IMR-90 (cell line): ENCODE measurements around the gene PRKCB. TPM values are rescaled to one million over a fixed set of nuclear protein-coding genes. Genes with fewer than 3 reads are reported as not detected.

ENCODE experiments used
- ATAC-seq: fragments of 200-7000 bp; cut with Tn5 transposase; 2 replicates; pipeline ENCODE4 v1.9.1; 2020; ENCODE audit warnings: low read depth, mild to moderate bottlenecking, moderate library complexity
- BruUV-seq: library from RNA; stranded (reverse); fragments of 400-500 nt; replicated peaks from 2 replicates; lab custom pipeline; 2021; lab: Mats Ljungman, UMichigan
- CTCF ChIA-PET: fragments of 300-600 bp; formaldehyde crosslinking; extraction: SDS; loops from one replicate; lab custom pipeline; 2021; ENCODE audit warnings: antibody characterized with exemption; lab: Yijun Ruan, JAX
- POLR2A ChIA-PET: fragments of 300-600 bp; sonication (Branson Sonifier 250); formaldehyde crosslinking; loops from one replicate; lab custom pipeline; 2022; ENCODE audit warnings: antibody characterized with exemption; ENCODE audit not compliant: unreplicated experiment; lab: Charles Lee
- DNase-seq: peaks from one replicate; pipeline ENCODE4 v3.0.0; 2013
- H2AFZ ChIP-seq: replicated peaks from 2 replicates; pipeline ENCODE3; 2013; ENCODE audit warnings: low read length, mild to moderate bottlenecking; ENCODE audit not compliant: poor library complexity
- H2AK5ac ChIP-seq: 2 replicates; pipeline ENCODE4 v1.6.1; 2013; ENCODE audit warnings: low read depth, low read length, inconsistent platforms
- H2AK9ac ChIP-seq: replicated peaks from 2 replicates; pipeline ENCODE3; 2013; ENCODE audit warnings: mild to moderate bottlenecking, low read depth, low read length, moderate library complexity; ENCODE audit not compliant: poor library complexity
- H2BK120ac ChIP-seq: 2 replicates; pipeline ENCODE4 v1.6.1; 2013; ENCODE audit warnings: low read depth, low read length, inconsistent platforms
- H2BK15ac ChIP-seq: 3 replicates; pipeline ENCODE4 v1.6.1; 2013; ENCODE audit warnings: low read depth, low read length, inconsistent platforms
- H2BK20ac ChIP-seq: 2 replicates; pipeline ENCODE4 v1.6.1; 2013; ENCODE audit warnings: low read depth, mild to moderate bottlenecking, inconsistent platforms, low read length, moderate library complexity
- H2BK5ac ChIP-seq: 2 replicates; pipeline ENCODE4 v1.6.1; 2013; ENCODE audit warnings: mild to moderate bottlenecking, low read depth, low read length, inconsistent platforms; ENCODE audit not compliant: poor library complexity, severe bottlenecking
- H3K14ac ChIP-seq: replicated peaks from 2 replicates; pipeline ENCODE4 v1.6.1; 2013; ENCODE audit warnings: low read depth, low read length, inconsistent platforms
- H3K18ac ChIP-seq: 2 replicates; pipeline ENCODE4 v1.6.1; 2013; ENCODE audit warnings: low read depth, low read length, control low read depth
- H3K23ac ChIP-seq: 2 replicates; pipeline ENCODE4 v1.6.1; 2013; ENCODE audit warnings: low read depth, low read length, inconsistent platforms
- H3K27ac ChIP-seq: 2 replicates; pipeline ENCODE4 v1.5.1; 2013; ENCODE audit warnings: mild to moderate bottlenecking, control low read depth, low read length; ENCODE audit not compliant: insufficient read depth
- H3K27me3 ChIP-seq: 2 replicates; pipeline ENCODE4 v1.6.1; 2013; ENCODE audit warnings: low read length; ENCODE audit not compliant: control insufficient read depth, insufficient read depth
- H3K36me3 ChIP-seq: 2 replicates; pipeline ENCODE4 v1.6.1; 2013; ENCODE audit warnings: low read length, mixed read lengths; ENCODE audit not compliant: control insufficient read depth, insufficient read depth
- H3K4ac ChIP-seq: 2 replicates; pipeline ENCODE4 v1.6.1; 2013; ENCODE audit warnings: low read depth, low read length, inconsistent platforms
- H3K4me1 ChIP-seq: 2 replicates; pipeline ENCODE4 v1.6.1; 2013; ENCODE audit warnings: low read length, mixed read lengths; ENCODE audit not compliant: control insufficient read depth, insufficient read depth
- H3K4me2 ChIP-seq: 2 replicates; pipeline ENCODE4 v1.6.1; 2013; ENCODE audit warnings: low read depth, mild to moderate bottlenecking, control low read depth, low read length, moderate library complexity
- H3K4me3 ChIP-seq: 2 replicates; pipeline ENCODE4 v1.5.1; 2013; ENCODE audit warnings: low read depth, mild to moderate bottlenecking, control low read depth, low read length, moderate library complexity; ENCODE audit not compliant: insufficient read depth
- H3K56ac ChIP-seq: 2 replicates; pipeline ENCODE4 v1.6.1; 2013; ENCODE audit warnings: low read length, inconsistent platforms; ENCODE audit not compliant: insufficient read depth; ENCODE audit errors: extremely low read depth
- H3K79me1 ChIP-seq, 2 experiments: 2 replicates each; pipeline ENCODE4 v1.6.1; 2013; ENCODE audit warnings: low read length in 2 of 2, inconsistent platforms in 1 of 2, low read depth in 1 of 2
- H3K9ac ChIP-seq: 2 replicates; pipeline ENCODE4 v1.6.1; 2013; ENCODE audit warnings: low read depth, low read length, control low read depth
- H3K9me1 ChIP-seq: 2 replicates; pipeline ENCODE4 v1.6.1; 2013; ENCODE audit warnings: low read length, inconsistent platforms; ENCODE audit not compliant: insufficient read depth
- H3K9me3 ChIP-seq: 2 replicates; pipeline ENCODE4 v1.6.1; 2013; ENCODE audit warnings: low read length; ENCODE audit not compliant: control insufficient read depth, insufficient read depth
- H4K20me1 ChIP-seq: 2 replicates; pipeline ENCODE4 v1.6.1; 2013; ENCODE audit warnings: low read length, inconsistent platforms; ENCODE audit not compliant: insufficient read depth
- H4K5ac ChIP-seq: 2 replicates; pipeline ENCODE4 v1.6.1; 2013; ENCODE audit warnings: mild to moderate bottlenecking, low read depth, low read length, control low read depth
- H4K8ac ChIP-seq, 2 experiments: 2 replicates each; pipeline ENCODE4 v1.6.1; 2013; ENCODE audit warnings: low read depth in 2 of 2, low read length in 2 of 2, control low read depth in 1 of 2, inconsistent platforms in 1 of 2
- H4K91ac ChIP-seq: 2 replicates; pipeline ENCODE4 v1.6.1; 2013; ENCODE audit warnings: low read depth, low read length, inconsistent platforms; ENCODE audit not compliant: insufficient read depth
- BHLHE40 ChIP-seq: fragments of 150-350 bp; IDR thresholded peaks from 2 replicates; pipeline ENCODE4 v1.6.1; 2016; ENCODE audit warnings: mild to moderate bottlenecking, low read depth, low read length
- CEBPB ChIP-seq: IDR thresholded peaks from 2 replicates; pipeline ENCODE4 v1.6.1; 2012; ENCODE audit warnings: low read depth, low read length, improper control_type of control experiment
- CHD1 ChIP-seq: IDR thresholded peaks from 2 replicates; pipeline ENCODE4 v1.6.1; 2012; ENCODE audit warnings: low read depth, low read length, improper control_type of control experiment
- CTCF ChIP-seq: conservative IDR thresholded peaks from 2 replicates; pipeline ENCODE4 v1.5.1; 2012; ENCODE audit warnings: mild to moderate bottlenecking, low read depth, low read length, improper control_type of control experiment
- MAFK ChIP-seq: IDR thresholded peaks from 2 replicates; pipeline ENCODE4 v1.6.1; 2012; ENCODE audit warnings: low read depth, low read length, improper control_type of control experiment
- MAZ ChIP-seq: IDR thresholded peaks from 2 replicates; pipeline ENCODE4 v1.6.1; 2012; ENCODE audit warnings: low read depth, mild to moderate bottlenecking, low read length, improper control_type of control experiment, moderate library complexity, borderline replicate concordance
- MXI1 ChIP-seq: IDR thresholded peaks from 2 replicates; pipeline ENCODE4 v1.6.1; 2012; ENCODE audit warnings: low read depth, mild to moderate bottlenecking, low read length, moderate library complexity, borderline replicate concordance
- POLR2A ChIP-seq: IDR thresholded peaks from 2 replicates; pipeline ENCODE4 v1.6.1; 2012; ENCODE audit warnings: mild to moderate bottlenecking, low read depth, low read length
- RAD21 ChIP-seq: IDR thresholded peaks from 2 replicates; pipeline ENCODE4 v1.6.1; 2012; ENCODE audit warnings: low read length, improper control_type of control experiment
- SMC3 ChIP-seq: fragments of 150-350 bp; IDR thresholded peaks from 2 replicates; pipeline ENCODE4 v1.6.1; 2016; ENCODE audit warnings: low read depth, mild to moderate bottlenecking, antibody characterized with exemption, low read length, moderate library complexity
- WGBS, 2 experiments: methylation state at CpG; one replicate each; pipeline versions ENCODE4 v1.1.5 to v1.1.7; 2013; ENCODE audit warnings: missing lambda C conversion rate in 2 of 2; ENCODE audit not compliant: insufficient read length in 1 of 2; ENCODE audit errors: extremely low coverage in 2 of 2; 5-methylcytosine and 5-hydroxymethylcytosine counted together
- dilution Hi-C: fragments of 300-500 bp; cut with HindIII; formaldehyde crosslinking; loops from one replicate; pipeline ENCODE4 v1.14.3; 2018; ENCODE audit warnings: low sequenced_read_pairs; ENCODE audit not compliant: unreplicated experiment
- in situ Hi-C: fragments of 300-500 bp; cut with MboI; formaldehyde crosslinking; loops from 3 replicates; pipeline ENCODE4 v1.14.3; 2019; ENCODE audit warnings: low sequenced_read_pairs, inconsistent platforms, mixed read lengths
- intact Hi-C: fragments of 100-400 bp; cut with micrococcal nuclease; formaldehyde crosslinking; loops from 2 replicates; pipeline ENCODE4 v1.10.0; 2022
- polyA plus RNA-seq, 3 experiments: library from polyadenylated mRNA; depleted of rRNA; stranded (reverse); fragments of >200 nt; gene quantifications; 2 replicates each; pipeline ENCODE4 v1.2.3, GENCODE V29; 2012; ENCODE audit warnings: low replicate concordance in 1 of 3
- total RNA-seq: library from RNA; depleted of rRNA; stranded (reverse); fragments of >200 nt; gene quantifications from 2 replicates; pipeline ENCODE4 v1.2.3, GENCODE V29; 2012
- TF ChIP-seq, protein P1 (sequence below): fragments of 150-350 bp; IDR thresholded peaks from 2 replicates; pipeline ENCODE4 v1.6.1; 2016; ENCODE audit warnings: low read depth, mild to moderate bottlenecking, low read length, moderate library complexity, borderline replicate concordance

Gene PRKCB
- total and polyA plus RNA-seq, 2 of the 4 experiments (the other 2 are of a cell fraction): under 0.01 TPM; not detected in 1

GRCh38 chr16:23838485-23839142 lies 2.8 kb downstream of the PRKCB start (continued):
- TF ChIP-seq CTCF (no peak), MXI1 (no peak), BHLHE40 (no peak)

DNA sequence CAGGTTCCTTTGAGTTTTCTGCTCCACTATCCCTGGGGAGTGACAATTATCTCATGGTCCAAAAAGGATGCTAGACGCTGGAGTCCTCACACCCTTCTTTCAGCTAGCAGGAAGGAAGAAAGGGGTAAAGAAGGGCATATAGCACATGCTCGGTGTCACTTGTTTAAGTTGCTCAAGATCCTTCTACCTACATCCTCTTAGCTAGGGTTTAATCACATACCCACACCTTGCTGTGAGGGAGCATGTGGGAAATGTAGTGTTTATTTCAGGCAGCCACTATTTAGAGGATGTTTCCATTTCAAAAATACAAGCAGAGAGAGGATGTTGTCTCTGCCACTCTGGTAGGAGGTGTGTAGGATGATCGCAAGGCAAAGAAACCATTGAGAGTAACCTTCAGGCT lies 4.5 kb downstream of the PRKCB start:
- Histone ChIP-seq H3K4me1 (no peaks in the 10 kb centered on the region), H2AK9ac (no peak overlapping the region), H3K4ac (no peak overlapping the region), H3K9me3 (no peaks in the 10 kb centered on the region), H3K4me3 (no peak overlapping the region), H3K27ac (no peak overlapping the region), H3K9ac (no peak overlapping the region), H3K23ac (no peak overlapping the region), H3K18ac (no peak overlapping the region), H2BK5ac (no peak overlapping the region), H4K20me1 (no peaks in the 10 kb centered on the region), H3K36me3 (no peaks in the 10 kb centered on the region), H4K8ac (no peak overlapping the region), H3K79me1 (no peaks in the 10 kb centered on the region), H2BK120ac (no peak overlapping the region), H3K27me3 (peaks cover 14% of the 10 kb centered on the region), H3K4me2 (no peak overlapping the region), H2AFZ (no peak overlapping the region), H3K14ac (no peak overlapping the region), H2BK20ac (no peak overlapping the region), H2AK5ac (no peak overlapping the region), H4K5ac (no peak overlapping the region), H3K9me1 (no peaks in the 10 kb centered on the region), H2BK15ac (no peak overlapping the region), H3K56ac (no peak overlapping the region), H4K91ac (no peak overlapping the region)
- in situ Hi-C loops: no loop called here
- ChIA-PET CTCF (no interaction called here), POLR2A (no interaction called here)
- no TSS peak for BruUV-seq
- intact Hi-C loops: no loop called here
- no peak for DNase-seq
- WGBS, 2 experiments: no CpG with 5 or more reads among the region's 3 CpGs
- dilution Hi-C loops: no loop called here
- ATAC-seq: no peak
- TF ChIP-seq MAZ (no peak), SMC3 (no peak), BHLHE40 (no peak), RAD21 (no peak), CHD1 (no peak), MXI1 (no peak), CEBPB (no peak), CTCF (no peak), POLR2A (no peak), MAFK (no peak)
- TF ChIP-seq, protein P1, sequence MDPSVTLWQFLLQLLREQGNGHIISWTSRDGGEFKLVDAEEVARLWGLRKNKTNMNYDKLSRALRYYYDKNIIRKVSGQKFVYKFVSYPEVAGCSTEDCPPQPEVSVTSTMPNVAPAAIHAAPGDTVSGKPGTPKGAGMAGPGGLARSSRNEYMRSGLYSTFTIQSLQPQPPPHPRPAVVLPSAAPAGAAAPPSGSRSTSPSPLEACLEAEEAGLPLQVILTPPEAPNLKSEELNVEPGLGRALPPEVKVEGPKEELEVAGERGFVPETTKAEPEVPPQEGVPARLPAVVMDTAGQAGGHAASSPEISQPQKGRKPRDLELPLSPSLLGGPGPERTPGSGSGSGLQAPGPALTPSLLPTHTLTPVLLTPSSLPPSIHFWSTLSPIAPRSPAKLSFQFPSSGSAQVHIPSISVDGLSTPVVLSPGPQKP: no peak
